ENCODE measurements around the gene MAML2.

- TF ChIP-seq CTCF (IDR thresholded peaks at IDR 0.05) (no peak), POLR2AphosphoS5 (IDR thresholded peaks at IDR 0.05) (no peak), POLR2A (IDR thresholded peaks at IDR 0.05) (no peak)
These were observed 156.2 kb downstream of the MAML2 start for GRCh38 chr11:96186806-96187205.
